Cerebellar cortex (tissue), 1 donor: ENCODE data around the gene ZNF135.

Experiments
- DNase-seq: peaks from one replicate; pipeline ENCODE4 v3.0.0-alpha.2; 2015; ENCODE audit warnings: low spot score

Gene ZNF135

GRCh38 chr19:58047672-58048071 is 11.4 kb upstream of the ZNF135 start:
- no peak for DNase-seq

- DNase-seq = no peak
These were observed 6.8 kb upstream of the ZNF135 start for GRCh38 chr19:58052256-58052655.

GRCh38 chr19:58053480-58054156 is 5.5 kb upstream of the ZNF135 start:
- no peak for DNase-seq

GRCh38 chr19:58054901-58055874 is 3.9 kb upstream of the ZNF135 start:
- DNase-seq = peak; percentile 79

GRCh38 chr19:58056261-58056660 is 2.8 kb upstream of the ZNF135 start:
- DNase-seq = no peak

- DNase-seq = no peak
These were observed 2.2 kb upstream of the ZNF135 start for GRCh38 chr19:58056861-58057260.

- no peak for DNase-seq
These were observed 615 bp upstream of the ZNF135 start for GRCh38 chr19:58058467-58058866.

GRCh38 chr19:58059671-58060078 is 593 bp downstream of the ZNF135 start:
- DNase-seq = no peak

GRCh38 chr19:58060231-58060630 is 1.1 kb downstream of the ZNF135 start:
- no peak for DNase-seq

- DNase-seq = no peak
These were observed 4.6 kb downstream of the ZNF135 start for GRCh38 chr19:58063712-58064111.

- no peak for DNase-seq
These were observed 8.3 kb downstream of the ZNF135 start for GRCh38 chr19:58067240-58067912.

- no peak for DNase-seq
These were observed 20.7 kb downstream of the ZNF135 start for GRCh38 chr19:58079792-58080191.

GRCh38 chr19:58083021-58083420 is 23.9 kb downstream of the ZNF135 start:
- no peak for DNase-seq

- no peak for DNase-seq
These were observed 25.7 kb downstream of the ZNF135 start for GRCh38 chr19:58084596-58085347.

- DNase-seq = no peak
These were observed 26.3 kb downstream of the ZNF135 start for GRCh38 chr19:58085348-58085875.

- DNase-seq = no peak
These were observed 28.0 kb downstream of the ZNF135 start for GRCh38 chr19:58086825-58087710.

GRCh38 chr19:58088521-58089052 is 29.5 kb downstream of the ZNF135 start:
- DNase-seq = no peak

GRCh38 chr19:58089846-58090245 is 30.8 kb downstream of the ZNF135 start:
- peak; percentile 21 for DNase-seq

GRCh38 chr19:58091251-58091995 is 32.3 kb downstream of the ZNF135 start:
- no peak for DNase-seq

GRCh38 chr19:58093071-58093470 is 34.0 kb downstream of the ZNF135 start:
- no peak for DNase-seq
